Kidney epithelial cell (primary cell): Measurements from ENCODE around the gene YEATS2. TPM values are rescaled to one million over a fixed set of nuclear protein-coding genes. Genes with fewer than 3 reads are reported as not detected.

Source experiments
- DNase-seq: peaks from one replicate; pipeline ENCODE4 v3.0.0-alpha.2; 2010; ENCODE audit warnings: low read depth
- H3K27me3 ChIP-seq: 2 replicates; pipeline ENCODE4 v1.6.0; 2011; ENCODE audit warnings: low read length; ENCODE audit not compliant: control insufficient read depth, insufficient read depth
- H3K36me3 ChIP-seq: 2 replicates; pipeline ENCODE4 v1.5.1; 2011; ENCODE audit warnings: low read length; ENCODE audit not compliant: control insufficient read depth, insufficient read depth
- H3K4me3 ChIP-seq: 2 replicates; pipeline ENCODE4 v1.5.1; 2011; ENCODE audit warnings: low read depth, mild to moderate bottlenecking, control low read depth, low read length
- CTCF ChIP-seq: IDR thresholded peaks from 2 replicates; pipeline ENCODE4 v1.5.1; 2011; ENCODE audit warnings: mild to moderate bottlenecking, moderate library complexity, low read length, control low read depth, inconsistent platforms; ENCODE audit not compliant: insufficient read depth, poor library complexity, severe bottlenecking
- total RNA-seq: library from RNA; depleted of rRNA; stranded (reverse); fragments of >200 nt; gene quantifications from 2 replicates; pipeline ENCODE4 v1.2.3, GENCODE V29; 2015

YEATS2 gene
- total RNA-seq, 1 donor from 2014 or later: 30.2 TPM

- TF ChIP-seq CTCF: no peak
- H3K27me3 ChIP-seq: no peaks in the 10 kb centered on the region
- no peak for DNase-seq
- no peaks in the 10 kb centered on the region for H3K36me3 ChIP-seq
- no peak overlapping the region for H3K4me3 ChIP-seq
These were observed 96.9 kb downstream of the YEATS2 start for GRCh38 chr3:183794452-183794851.

- Histone ChIP-seq H3K4me3 (no peak overlapping the region), H3K27me3 (no peaks in the 10 kb centered on the region), H3K36me3 (peaks cover 2% of the 10 kb centered on the region)
- TF ChIP-seq CTCF: no peak
- DNase-seq: no peak
These were observed 98.8 kb downstream of the YEATS2 start for GRCh38 chr3:183796372-183796771.

- DNase-seq: no peak
- H3K4me3 ChIP-seq: no peak overlapping the region
- peaks cover 2% of the 10 kb centered on the region for H3K36me3 ChIP-seq
- H3K27me3 ChIP-seq: no peaks in the 10 kb centered on the region
- no peak for TF ChIP-seq CTCF
These were observed 100.4 kb downstream of the YEATS2 start for GRCh38 chr3:183797996-183798395.

GRCh38 chr3:183799461-183799860 is 101.9 kb downstream of the YEATS2 start:
- no peak for TF ChIP-seq CTCF
- Histone ChIP-seq H3K36me3 (peaks cover 2% of the 10 kb centered on the region), H3K4me3 (no peak overlapping the region), H3K27me3 (no peaks in the 10 kb centered on the region)
- no peak for DNase-seq

- no peak for TF ChIP-seq CTCF
- Histone ChIP-seq H3K36me3 (peaks cover 2% of the 10 kb centered on the region), H3K4me3 (no peak overlapping the region), H3K27me3 (no peaks in the 10 kb centered on the region)
- DNase-seq: no peak
These were observed 102.8 kb downstream of the YEATS2 start for GRCh38 chr3:183800243-183800863.

- TF ChIP-seq CTCF: no peak
- Histone ChIP-seq H3K36me3 (peaks cover 2% of the 10 kb centered on the region), H3K27me3 (no peaks in the 10 kb centered on the region)
These were observed 104.0 kb downstream of the YEATS2 start for GRCh38 chr3:183801601-183802000.

More at GRCh38 chr3:183801601-183802000, 104.0 kb downstream of the YEATS2 start:
- DNase-seq: no peak
- no peak overlapping the region for H3K4me3 ChIP-seq
